Measurements from ENCODE around the gene YAF2.

Gene YAF2

DNA sequence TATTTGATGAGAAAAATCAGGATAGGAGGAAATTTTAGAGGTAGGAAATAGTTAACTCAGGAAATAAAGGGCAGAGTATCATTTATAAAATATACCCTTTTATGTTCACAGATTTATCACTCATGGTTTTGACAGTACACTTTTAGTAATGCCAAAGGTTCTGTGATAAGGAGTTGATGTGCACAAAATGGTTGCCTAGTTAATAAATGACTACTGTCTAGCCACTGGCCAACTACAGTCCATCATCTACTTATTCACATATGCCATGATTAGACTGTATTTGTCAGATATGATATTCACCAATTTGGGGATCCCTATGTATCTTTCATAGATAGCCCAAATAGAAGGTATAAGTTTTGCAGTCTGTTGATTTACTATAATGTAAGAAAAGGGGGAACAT lies 74.1 kb downstream of the YAF2 start:
- Histone ChIP-seq H4K20me1 (ENCODE audit: control insufficient read depth, insufficient read depth, low read depth, low read length) (no peaks in the 10 kb centered on the region), H3K9me3 (ENCODE audit: control insufficient read depth, insufficient read depth, low read length) (no peaks in the 10 kb centered on the region), H3K4me2 (ENCODE audit: low read length) (no peak overlapping the region), H3F3A (ENCODE audit: control insufficient read depth, insufficient read depth) (no peaks in the 10 kb centered on the region), H3K27me3 (ENCODE audit: control insufficient read depth, low read length) (no peaks in the 10 kb centered on the region), H3K9me2 (replicated peaks; ENCODE audit: control insufficient read depth, low read length) (no peaks in the 10 kb centered on the region), H3K36me3 (ENCODE audit: control insufficient read depth, low read length) (peaks cover 19% of the 10 kb centered on the region), H3K4me3 (ENCODE audit: low read length) (no peak overlapping the region), H3K4me1 (ENCODE audit: control insufficient read depth, low read length) (peaks cover 17% of the 10 kb centered on the region), H3K79me2 (ENCODE audit: control insufficient read depth, low read length) (no peaks in the 10 kb centered on the region), H3K27ac (ENCODE audit: low read depth, low read length) (no peak overlapping the region)
- TF ChIP-seq CTCF (IDR thresholded peaks at IDR 0.05; ENCODE audit: low read depth, low read length, poor library complexity, severe bottlenecking) (no peak), EZH2phosphoT487 (IDR thresholded peaks at IDR 0.05; ENCODE audit: borderline replicate concordance, low read length) (no peak)

DNA sequence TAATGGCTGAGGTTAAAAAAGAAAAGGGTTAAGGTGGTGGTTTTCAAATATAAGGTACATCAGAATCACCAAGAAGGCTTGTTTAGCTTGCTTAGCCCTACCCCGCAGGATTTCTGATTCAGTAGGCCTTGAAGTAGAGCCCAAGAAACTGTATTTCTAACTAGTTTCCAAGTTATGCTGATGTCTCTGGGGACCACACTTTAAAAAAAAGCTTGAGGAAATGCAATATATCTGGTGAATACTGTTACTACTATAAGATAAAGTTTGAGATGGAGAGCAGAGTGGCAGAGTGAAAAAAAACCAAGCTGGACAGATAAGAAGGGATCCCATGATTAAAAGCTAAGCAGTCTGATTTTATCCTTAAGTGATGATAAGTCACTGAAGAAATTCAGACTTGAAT lies 75.1 kb downstream of the YAF2 start:
- Histone ChIP-seq H3K4me3 (ENCODE audit: low read length) (no peak overlapping the region), H3K79me2 (ENCODE audit: control insufficient read depth, low read length) (no peaks in the 10 kb centered on the region), H3K36me3 (ENCODE audit: control insufficient read depth, low read length) (peaks cover 19% of the 10 kb centered on the region), H3K4me2 (ENCODE audit: low read length) (no peak overlapping the region), H3K9me2 (replicated peaks; ENCODE audit: control insufficient read depth, low read length) (no peaks in the 10 kb centered on the region), H4K20me1 (ENCODE audit: control insufficient read depth, insufficient read depth, low read depth, low read length) (no peaks in the 10 kb centered on the region), H3K27ac (ENCODE audit: low read depth, low read length) (no peak overlapping the region), H3K9me3 (ENCODE audit: control insufficient read depth, insufficient read depth, low read length) (no peaks in the 10 kb centered on the region), H3K4me1 (ENCODE audit: control insufficient read depth, low read length) (peaks cover 17% of the 10 kb centered on the region), H3K27me3 (ENCODE audit: control insufficient read depth, low read length) (no peaks in the 10 kb centered on the region), H3F3A (ENCODE audit: control insufficient read depth, insufficient read depth) (no peaks in the 10 kb centered on the region)
- TF ChIP-seq CTCF (IDR thresholded peaks at IDR 0.05; ENCODE audit: low read depth, low read length, poor library complexity, severe bottlenecking): no peak
- no peak for TF ChIP-seq EZH2phosphoT487 (IDR thresholded peaks at IDR 0.05; ENCODE audit: borderline replicate concordance, low read length)

- TF ChIP-seq CTCF (IDR thresholded peaks at IDR 0.05; ENCODE audit: low read depth, low read length, poor library complexity, severe bottlenecking) (no peak), EZH2phosphoT487 (IDR thresholded peaks at IDR 0.05; ENCODE audit: borderline replicate concordance, low read length) (no peak)
- no peaks in the 10 kb centered on the region for H3F3A ChIP-seq (ENCODE audit: control insufficient read depth, insufficient read depth)
- H3K9me2 ChIP-seq (replicated peaks; ENCODE audit: control insufficient read depth, low read length): no peaks in the 10 kb centered on the region
- peaks cover 17% of the 10 kb centered on the region for H3K4me1 ChIP-seq (ENCODE audit: control insufficient read depth, low read length)
- H3K27me3 ChIP-seq (ENCODE audit: control insufficient read depth, low read length): no peaks in the 10 kb centered on the region
- H4K20me1 ChIP-seq (ENCODE audit: control insufficient read depth, insufficient read depth, low read depth, low read length): no peaks in the 10 kb centered on the region
- no peaks in the 10 kb centered on the region for H3K79me2 ChIP-seq (ENCODE audit: control insufficient read depth, low read length)
- no peak overlapping the region for H3K4me2 ChIP-seq (ENCODE audit: low read length)
- H3K27ac ChIP-seq (ENCODE audit: low read depth, low read length): no peak overlapping the region
- no peaks in the 10 kb centered on the region for H3K9me3 ChIP-seq (ENCODE audit: control insufficient read depth, insufficient read depth, low read length)
- H3K4me3 ChIP-seq (ENCODE audit: low read length): no peak overlapping the region
- peaks cover 19% of the 10 kb centered on the region for H3K36me3 ChIP-seq (ENCODE audit: control insufficient read depth, low read length)
Measured at GRCh38 chr12:42162193-42162592, 75.9 kb downstream of the YAF2 start.

DNA sequence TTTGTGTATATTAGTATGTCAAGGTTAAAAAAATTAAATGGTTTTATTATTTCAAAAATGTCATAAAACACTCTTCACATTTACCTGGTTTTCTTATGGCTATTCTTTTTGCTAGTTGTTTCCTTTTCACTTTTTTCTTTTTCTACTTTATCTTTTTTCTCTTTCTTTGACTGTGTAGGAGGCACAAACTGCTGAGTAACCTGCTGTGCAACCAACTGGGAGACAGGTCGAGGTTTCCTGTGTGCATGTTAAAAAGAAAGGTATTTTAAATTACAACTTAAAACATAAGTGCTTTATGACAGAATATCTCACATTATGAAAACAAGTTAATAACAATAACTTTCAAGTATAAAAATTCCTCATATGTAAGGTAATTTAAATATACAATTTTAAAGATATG lies 76.5 kb downstream of the YAF2 start:
- no peak overlapping the region for H3K4me3 ChIP-seq (ENCODE audit: low read length)
- no peak overlapping the region for H3K27ac ChIP-seq (ENCODE audit: low read depth, low read length)

More for the DNA sequence above, 76.5 kb downstream of the YAF2 start:
- Histone ChIP-seq H3K36me3 (ENCODE audit: control insufficient read depth, low read length) (peaks cover 19% of the 10 kb centered on the region), H4K20me1 (ENCODE audit: control insufficient read depth, insufficient read depth, low read depth, low read length) (no peaks in the 10 kb centered on the region), H3K4me2 (ENCODE audit: low read length) (no peak overlapping the region), H3F3A (ENCODE audit: control insufficient read depth, insufficient read depth) (no peaks in the 10 kb centered on the region), H3K9me2 (replicated peaks; ENCODE audit: control insufficient read depth, low read length) (no peaks in the 10 kb centered on the region), H3K79me2 (ENCODE audit: control insufficient read depth, low read length) (no peaks in the 10 kb centered on the region), H3K9me3 (ENCODE audit: control insufficient read depth, insufficient read depth, low read length) (no peaks in the 10 kb centered on the region), H3K4me1 (ENCODE audit: control insufficient read depth, low read length) (peaks cover 17% of the 10 kb centered on the region), H3K27me3 (ENCODE audit: control insufficient read depth, low read length) (no peaks in the 10 kb centered on the region)
- TF ChIP-seq CTCF (IDR thresholded peaks at IDR 0.05; ENCODE audit: low read depth, low read length, poor library complexity, severe bottlenecking) (no peak), EZH2phosphoT487 (IDR thresholded peaks at IDR 0.05; ENCODE audit: borderline replicate concordance, low read length) (no peak)
